Omental fat pad (tissue), 4 donors: ENCODE measurements around the gene DDX27. TPM values are rescaled to one million over a fixed set of nuclear protein-coding genes. Genes with fewer than 3 reads are reported as not detected.

Experiments used
- ATAC-seq: fragments of 150-250 bp; one replicate; pipeline ENCODE4 v1.9.1; 2016; ENCODE audit warnings: mild to moderate bottlenecking, moderate library complexity; ENCODE audit not compliant: low FRiP score
- DNase-seq: peaks from one replicate; pipeline ENCODE4 v3.0.0-alpha.2; 2019; ENCODE audit warnings: low spot score
- total RNA-seq, 4 donors: library from RNA; depleted of rRNA; stranded (reverse); fragments of >200 nt; gene quantifications; one replicate each; pipeline ENCODE4 v1.1.0, GENCODE V29; 2016
- TF ChIP-seq, protein P1 (sequence below), 3 donors: fragments of 450-650 bp; IDR thresholded peaks; one replicate each; pipeline ENCODE4 v1.5.1; 2016 to 2017; ENCODE audit warnings: antibody characterized with exemption in 3 of 3, mild to moderate bottlenecking in 3 of 3, moderate library complexity in 2 of 3

DDX27 gene
- total RNA-seq, 4 donors from 2014 or later, result 23.6 to 36.3 (median 29.4) TPM

DNA sequence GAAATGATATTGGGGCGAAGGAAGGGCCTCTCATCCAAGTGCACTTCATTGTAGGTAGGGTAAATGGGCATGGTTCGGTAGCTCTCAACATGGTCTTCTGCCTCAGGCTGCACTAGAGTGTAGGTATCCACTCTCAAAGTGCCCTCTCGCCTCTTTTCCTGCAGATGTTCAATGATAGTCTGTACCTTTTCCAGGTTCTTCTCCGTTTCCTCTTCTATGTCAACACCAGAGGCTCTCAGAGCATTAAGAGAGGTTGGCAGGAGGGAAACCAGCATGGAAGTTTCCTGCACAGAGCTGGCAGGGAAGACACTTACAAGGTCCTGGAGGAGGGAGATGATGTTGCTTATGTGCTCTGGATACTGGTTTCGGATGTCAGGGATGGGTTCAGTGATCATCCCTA lies 51.5 kb downstream of the DDX27 start:
- DNase-seq, result no peak
- ATAC-seq, result no peak
- TF ChIP-seq, protein P1, sequence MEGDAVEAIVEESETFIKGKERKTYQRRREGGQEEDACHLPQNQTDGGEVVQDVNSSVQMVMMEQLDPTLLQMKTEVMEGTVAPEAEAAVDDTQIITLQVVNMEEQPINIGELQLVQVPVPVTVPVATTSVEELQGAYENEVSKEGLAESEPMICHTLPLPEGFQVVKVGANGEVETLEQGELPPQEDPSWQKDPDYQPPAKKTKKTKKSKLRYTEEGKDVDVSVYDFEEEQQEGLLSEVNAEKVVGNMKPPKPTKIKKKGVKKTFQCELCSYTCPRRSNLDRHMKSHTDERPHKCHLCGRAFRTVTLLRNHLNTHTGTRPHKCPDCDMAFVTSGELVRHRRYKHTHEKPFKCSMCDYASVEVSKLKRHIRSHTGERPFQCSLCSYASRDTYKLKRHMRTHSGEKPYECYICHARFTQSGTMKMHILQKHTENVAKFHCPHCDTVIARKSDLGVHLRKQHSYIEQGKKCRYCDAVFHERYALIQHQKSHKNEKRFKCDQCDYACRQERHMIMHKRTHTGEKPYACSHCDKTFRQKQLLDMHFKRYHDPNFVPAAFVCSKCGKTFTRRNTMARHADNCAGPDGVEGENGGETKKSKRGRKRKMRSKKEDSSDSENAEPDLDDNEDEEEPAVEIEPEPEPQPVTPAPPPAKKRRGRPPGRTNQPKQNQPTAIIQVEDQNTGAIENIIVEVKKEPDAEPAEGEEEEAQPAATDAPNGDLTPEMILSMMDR (IDR thresholded peaks at IDR 0.05), result no peak

DNA sequence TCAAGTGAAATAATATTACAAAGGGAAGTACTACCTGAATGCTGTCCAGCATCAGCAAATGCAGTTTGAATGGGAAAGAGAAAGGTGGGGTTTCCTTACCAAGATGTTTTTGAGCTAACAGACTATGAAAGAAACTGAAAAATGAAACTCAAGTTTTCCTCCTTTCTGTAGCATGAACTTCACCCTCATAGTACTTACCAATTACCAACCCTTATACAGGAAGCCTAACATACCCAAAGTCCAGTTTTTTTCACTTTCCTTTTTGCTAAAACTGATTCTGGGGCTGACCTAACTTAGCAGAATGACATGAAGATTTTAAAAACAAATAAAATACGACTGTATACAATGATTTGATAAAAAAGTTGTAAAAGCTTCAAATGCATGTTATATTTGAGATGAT lies 53.4 kb downstream of the DDX27 start:
- DNase-seq (no peak), ATAC-seq (no peak)
- TF ChIP-seq, protein P1 (IDR thresholded peaks at IDR 0.05), result no peak

DNA sequence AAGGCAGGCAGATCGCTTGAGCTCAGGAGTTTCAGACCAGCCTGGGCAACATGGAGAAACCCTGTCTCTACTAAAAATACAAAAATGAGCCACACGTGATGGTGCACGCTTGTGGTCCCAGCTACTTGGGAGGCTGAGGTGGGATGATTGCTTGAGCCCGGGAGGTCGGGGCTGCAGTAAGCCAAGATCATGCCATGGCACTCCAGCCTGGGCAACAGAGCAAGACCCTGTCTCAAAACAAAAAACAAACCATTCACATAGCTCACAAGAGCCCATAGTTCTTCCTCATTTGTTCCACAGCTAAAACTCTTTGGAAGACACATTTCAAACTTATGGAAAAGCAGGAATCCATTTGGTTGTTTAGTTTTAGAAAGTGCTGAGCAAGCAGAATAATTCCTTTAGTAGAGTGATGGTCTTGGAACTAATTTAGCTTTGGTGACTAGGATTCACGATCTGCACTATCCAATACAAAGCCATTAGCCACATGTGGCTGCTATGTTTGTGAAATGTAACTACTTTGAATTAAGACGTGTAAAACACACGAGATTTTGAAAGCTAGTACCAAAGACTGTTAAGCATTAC lies 54.6 kb downstream of the DDX27 start:
- ATAC-seq (no peak), DNase-seq (no peak)
- TF ChIP-seq, protein P1 (IDR thresholded peaks at IDR 0.05), result no peak

DNA sequence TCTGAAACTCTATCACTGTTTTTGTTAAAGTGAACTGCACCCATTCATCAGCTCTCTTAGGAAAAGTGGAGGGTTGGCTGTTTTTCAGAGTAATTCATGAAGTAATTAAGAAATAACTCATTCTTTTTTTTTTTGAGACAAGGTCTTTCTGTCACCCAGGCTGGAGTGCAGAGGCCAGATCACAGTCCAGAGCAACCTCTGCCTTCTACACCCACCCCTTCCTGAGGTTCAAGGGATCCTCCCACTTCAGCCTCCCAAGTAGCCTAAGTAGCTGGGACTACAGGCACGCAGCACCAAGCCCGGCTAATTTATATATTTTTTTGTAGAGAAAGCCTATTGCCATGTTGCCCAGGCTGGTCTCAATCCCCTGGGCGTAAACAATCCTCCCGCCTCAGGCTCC lies 56.0 kb downstream of the DDX27 start:
- ATAC-seq (no peak), DNase-seq (no peak)
- TF ChIP-seq, protein P1 (IDR thresholded peaks at IDR 0.05), result no peak

DNA sequence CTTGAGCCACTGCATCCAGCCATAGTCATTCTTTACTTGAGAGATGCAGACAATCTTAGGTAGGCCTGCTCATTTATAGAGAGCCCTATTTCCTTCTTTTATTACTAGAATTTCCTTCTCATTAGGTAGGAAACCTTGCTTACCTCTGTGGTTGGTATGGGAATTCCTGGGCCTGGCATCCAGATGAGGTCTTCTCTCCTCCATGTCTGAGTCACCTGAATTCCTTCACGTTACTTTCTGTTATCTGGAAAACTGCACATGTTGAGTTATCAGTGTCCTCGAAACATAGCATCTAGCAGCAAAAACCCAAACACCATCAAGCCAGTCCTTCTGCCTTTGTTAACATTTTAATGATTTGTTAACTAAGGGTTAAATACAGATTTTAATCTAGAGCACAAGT lies 56.4 kb downstream of the DDX27 start:
- TF ChIP-seq, protein P1 (IDR thresholded peaks at IDR 0.05), result no peak
- no peak for ATAC-seq

DNA sequence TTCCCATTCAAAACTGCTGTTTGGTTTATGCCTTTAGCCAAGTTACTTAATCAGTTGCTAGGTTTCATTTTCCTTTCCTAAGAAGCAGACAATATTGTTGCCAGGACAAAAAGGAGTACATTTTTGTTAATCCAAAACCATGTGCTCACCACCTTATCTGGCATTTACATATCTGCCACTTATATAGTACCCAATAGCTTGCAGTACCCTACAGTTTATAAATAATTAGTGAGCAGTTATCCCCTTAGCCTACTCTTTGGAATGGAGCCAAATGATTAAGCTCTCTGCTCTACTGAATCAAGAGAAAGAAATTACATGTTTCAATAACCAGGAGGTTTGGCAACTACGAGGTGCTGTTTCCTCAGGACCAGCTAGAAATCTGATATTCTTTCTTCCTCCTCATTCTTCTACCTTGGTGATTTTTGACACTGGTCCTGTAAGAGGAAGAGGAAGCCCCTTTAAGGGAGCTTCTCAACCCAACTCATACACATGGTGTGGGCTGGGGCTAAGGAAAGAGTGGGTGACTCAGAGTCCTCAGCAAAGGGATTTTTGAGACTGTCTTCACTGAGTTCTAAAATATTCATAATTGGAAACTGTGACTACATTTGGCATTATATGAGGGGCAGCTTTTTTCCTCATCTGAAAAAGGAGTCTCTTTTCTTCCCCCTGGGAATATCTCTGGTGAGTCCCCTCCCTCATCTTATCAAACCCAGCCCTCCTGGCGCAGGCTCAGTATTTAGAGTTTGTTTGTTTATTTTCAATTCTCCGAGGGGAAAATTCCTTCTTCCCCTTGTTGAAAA lies 57.1 kb downstream of the DDX27 start:
- DNase-seq (no peak), ATAC-seq (peak; percentile 42)
- TF ChIP-seq, protein P1 (IDR thresholded peaks at IDR 0.05), result no peak

More for the DNA sequence above, 56.4 kb downstream of the DDX27 start:
- DNase-seq, result no peak
